ENCODE measurements around the gene TCF12.

Gene TCF12

GRCh38 chr15:57307527-57308169 lies 389.2 kb downstream of the TCF12 start:
- DNase-seq: no peak

GRCh38 chr15:57308170-57308545 lies 389.7 kb downstream of the TCF12 start:
- DNase-seq: no peak

GRCh38 chr15:57309856-57310760 lies 391.7 kb downstream of the TCF12 start:
- DNase-seq: no peak

GRCh38 chr15:57310876-57311275 lies 392.4 kb downstream of the TCF12 start:
- no peak for DNase-seq

DNA sequence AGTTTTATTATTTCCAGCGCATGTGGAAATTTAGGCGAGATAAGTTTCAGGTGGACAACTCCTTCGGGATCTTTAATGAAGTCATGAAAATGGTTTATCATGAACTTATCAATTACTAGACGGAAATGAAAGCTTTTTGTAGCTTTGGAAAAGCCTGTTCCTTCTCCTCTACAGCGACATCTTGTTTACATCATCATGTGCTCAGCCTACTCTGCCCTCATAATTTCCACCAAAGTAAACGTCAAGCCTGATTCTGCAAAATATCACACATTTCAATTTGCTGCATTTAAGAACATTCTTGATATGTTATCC lies 393.5 kb downstream of the TCF12 start:
- no peak for DNase-seq

- no peak for DNase-seq
Observed at GRCh38 chr15:57312318-57313133, 394.1 kb downstream of the TCF12 start.

GRCh38 chr15:57313134-57313483 lies 394.7 kb downstream of the TCF12 start:
- no peak for DNase-seq

DNA sequence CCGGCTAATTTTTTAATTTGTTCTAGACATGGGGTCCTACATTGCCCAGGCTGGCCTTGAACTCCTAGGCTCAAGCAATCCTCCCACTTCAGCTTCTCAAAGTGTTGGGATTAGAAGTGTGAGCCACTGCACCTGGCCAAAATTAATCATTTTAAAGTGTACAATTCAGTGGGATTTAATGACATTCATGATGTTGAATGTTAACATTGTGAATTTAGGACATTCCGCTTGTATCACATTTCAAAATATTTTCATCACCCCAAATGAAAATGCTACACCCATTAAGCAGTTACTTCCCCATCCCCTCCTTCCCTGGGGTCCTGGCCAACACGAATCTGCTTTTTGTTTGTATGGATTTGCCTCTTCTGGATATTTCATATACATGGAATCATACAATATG lies 395.8 kb downstream of the TCF12 start:
- DNase-seq: no peak

- no peak for DNase-seq
Observed at GRCh38 chr15:57316451-57316850, 398.0 kb downstream of the TCF12 start.

GRCh38 chr15:57319226-57319918 lies 400.9 kb downstream of the TCF12 start:
- no peak for DNase-seq

DNA sequence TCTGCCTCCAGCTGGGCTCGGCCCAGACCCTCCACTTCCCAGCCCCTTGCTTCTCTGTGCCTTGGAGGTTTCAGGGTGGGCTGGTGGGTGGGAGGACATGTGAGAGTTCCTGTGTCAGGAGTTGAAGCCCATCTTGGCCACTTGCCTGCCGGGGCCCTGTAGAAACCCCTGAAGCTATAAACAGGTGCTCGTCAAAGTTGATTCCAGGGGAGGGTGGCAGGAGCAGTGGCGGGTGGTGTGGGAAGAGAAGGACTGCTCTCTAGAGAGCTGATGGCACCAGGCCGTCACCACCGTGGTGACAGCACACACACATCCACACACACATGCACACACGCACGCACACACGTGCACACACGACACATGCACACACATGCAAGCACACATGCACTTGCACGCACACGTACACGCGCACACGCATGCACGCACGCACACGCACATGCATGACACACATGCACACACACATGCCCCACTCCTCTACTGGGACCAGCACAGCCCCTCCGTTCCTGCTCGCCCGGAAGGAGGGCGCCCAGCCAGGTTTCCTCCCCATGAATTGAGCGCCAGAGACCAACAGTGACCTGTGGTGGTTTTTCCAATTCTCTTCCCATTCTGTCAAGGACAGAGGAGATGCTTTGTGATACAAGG lies 401.6 kb downstream of the TCF12 start:
- no peak for DNase-seq

DNA sequence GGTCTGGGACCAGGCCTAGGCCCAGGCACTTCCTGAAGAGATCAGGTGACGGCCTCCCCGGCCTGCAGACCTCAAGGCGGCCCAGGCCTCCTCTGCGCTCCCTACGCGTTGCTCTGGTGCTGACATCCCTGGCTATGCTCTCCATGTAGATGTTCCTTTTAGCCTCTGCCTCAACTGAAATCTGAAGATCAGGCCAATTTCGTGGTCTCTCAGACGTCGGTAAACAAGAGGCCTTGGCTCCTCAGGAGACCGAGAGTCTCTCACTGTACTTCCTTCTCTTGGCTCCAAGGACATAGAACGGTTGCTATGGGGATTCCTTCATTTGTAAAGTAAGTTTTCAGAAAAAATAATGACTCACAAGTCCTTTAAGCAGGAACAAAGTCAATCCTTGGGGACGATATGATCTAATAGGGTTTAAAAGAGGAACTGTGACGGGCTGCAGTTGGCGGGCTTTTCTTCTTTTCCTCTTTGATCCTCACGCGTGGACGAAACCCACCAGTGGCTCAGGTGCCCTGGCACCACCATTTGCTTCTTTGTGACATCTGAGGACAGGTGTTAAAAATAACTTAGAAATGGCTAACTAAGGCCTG lies 402.3 kb downstream of the TCF12 start:
- DNase-seq: no peak

- no peak for DNase-seq
Observed at GRCh38 chr15:57321485-57321884, 403.0 kb downstream of the TCF12 start.

- no peak for DNase-seq
Observed at GRCh38 chr15:57321973-57322601, 403.6 kb downstream of the TCF12 start.

- DNase-seq: no peak
Observed at GRCh38 chr15:57322602-57323250, 404.3 kb downstream of the TCF12 start.

DNA sequence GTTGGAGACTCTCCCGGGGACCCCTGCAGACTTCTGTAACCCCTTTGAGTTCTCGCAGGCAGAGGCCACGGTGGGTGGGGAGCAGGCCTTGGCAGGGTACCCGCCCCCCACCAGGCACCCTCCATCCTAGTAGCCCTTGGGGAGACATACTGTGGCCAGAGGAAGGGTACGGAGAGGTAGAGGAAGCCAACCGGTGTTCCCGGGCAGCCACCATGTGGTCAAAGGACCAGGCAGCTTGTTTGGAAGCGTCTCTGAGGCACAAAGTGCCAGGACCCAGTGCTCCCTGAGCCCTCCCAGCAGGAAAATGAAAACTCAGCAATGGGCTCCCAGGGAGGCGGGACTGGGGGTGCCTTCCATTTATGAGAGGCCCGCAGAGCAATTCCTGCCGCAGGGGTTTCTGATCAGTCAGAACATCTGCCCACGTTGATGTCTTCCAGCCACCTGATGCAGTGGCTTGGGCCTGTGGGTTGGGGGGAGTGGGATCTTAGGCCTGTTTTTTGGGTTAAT lies 404.9 kb downstream of the TCF12 start:
- DNase-seq: no peak

- DNase-seq: no peak
Observed at GRCh38 chr15:57323806-57324589, 405.6 kb downstream of the TCF12 start.

DNA sequence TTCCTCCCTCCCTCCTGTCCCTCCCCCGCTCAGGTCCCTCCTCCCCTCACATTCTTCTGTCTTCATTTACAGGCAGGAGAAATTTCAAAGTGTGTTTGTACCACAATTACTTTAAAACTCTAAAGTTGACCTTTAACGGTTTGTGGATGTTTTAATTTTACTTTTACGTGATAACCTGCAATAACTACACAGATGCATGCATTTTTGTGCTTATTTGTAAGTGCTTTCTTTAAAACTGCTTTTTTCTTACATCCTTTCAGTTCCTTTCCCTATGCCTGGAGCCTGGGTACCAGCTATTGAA lies 406.1 kb downstream of the TCF12 start:
- DNase-seq: no peak

DNA sequence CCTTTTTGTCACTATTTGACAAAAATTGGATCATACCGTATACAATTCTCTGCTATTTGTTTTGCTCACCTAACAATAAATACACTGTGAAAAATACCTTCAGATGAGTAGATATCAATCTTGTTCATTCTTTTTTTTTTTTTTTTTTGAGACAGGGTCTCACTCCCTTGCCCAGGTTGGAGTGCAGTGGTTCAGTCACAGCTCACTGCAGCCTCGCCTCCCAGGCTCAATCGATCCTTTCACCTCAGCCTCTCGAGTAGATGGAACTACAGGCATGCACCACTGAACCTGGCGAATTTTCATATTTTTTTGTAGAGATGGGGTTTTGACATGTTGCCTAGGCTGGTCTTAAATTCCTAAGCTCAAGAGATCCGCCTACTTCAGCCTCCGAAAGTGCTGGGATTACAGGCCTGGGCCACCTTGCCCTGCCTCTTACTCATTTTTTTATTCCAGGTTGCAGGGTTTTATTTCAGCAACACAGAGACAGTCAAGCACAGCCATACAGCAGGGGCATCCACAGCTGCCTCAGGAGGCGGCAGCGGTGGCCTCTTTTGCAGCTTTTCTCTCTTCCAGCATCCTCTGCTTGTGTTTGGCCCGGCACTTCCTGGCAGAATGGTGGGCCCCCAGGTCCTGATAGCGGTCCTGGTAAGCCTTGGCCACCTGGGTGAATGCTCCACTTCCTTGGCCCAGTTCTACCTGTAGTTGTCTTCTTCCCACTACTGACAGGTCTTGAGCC lies 406.7 kb downstream of the TCF12 start:
- DNase-seq: no peak

- no peak for DNase-seq
Observed at GRCh38 chr15:57326196-57326595, 407.8 kb downstream of the TCF12 start.

Data from NCI-H446 treated with DMSO at 0.1 percent for 48 hours (cell line).